H1 (cell line): Measurements from ENCODE around the gene EPB41L4A.

Experiments
- CREB1 ChIP-seq: IDR thresholded peaks from 2 replicates; pipeline ENCODE4 v1.6.1; 2012; ENCODE audit warnings: inconsistent platforms
- POLR2A ChIP-seq, 2 experiments: IDR thresholded peaks; 1 replicate in 1 of 2; 2 replicates in 1 of 2; pipeline ENCODE4 v1.6.1; 2011; ENCODE audit warnings: low read depth in 2 of 2, low read length in 2 of 2, mild to moderate bottlenecking in 2 of 2; ENCODE audit errors: control extremely low read depth in 1 of 2
- SRF ChIP-seq: IDR thresholded peaks from 2 replicates; pipeline ENCODE4 v1.6.1; 2011; ENCODE audit warnings: mild to moderate bottlenecking, low read depth, low read length, moderate library complexity

DNA sequence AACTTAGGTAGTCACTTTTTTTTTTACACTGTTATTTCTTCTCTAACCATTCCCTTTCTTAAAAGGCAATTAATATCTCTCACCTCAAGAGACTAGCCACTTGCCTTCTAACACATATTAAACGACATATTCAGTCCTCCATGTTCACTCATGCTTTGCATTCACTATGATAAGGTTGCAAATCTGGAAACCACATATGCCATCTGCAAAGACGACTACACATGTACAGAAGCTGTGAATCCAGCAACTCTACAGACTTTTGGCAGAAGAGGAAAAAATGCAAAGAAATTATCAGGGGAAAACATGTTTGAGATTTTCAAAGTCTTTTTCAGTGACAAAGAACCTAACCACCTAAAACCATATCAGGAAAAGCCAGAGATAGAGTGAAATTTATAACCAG lies 112.1 kb downstream of the EPB41L4A start:
- no peak for TF ChIP-seq CREB1
- TF ChIP-seq SRF = no peak
- TF ChIP-seq POLR2A (IDR thresholded peaks at IDR 0.05; ENCODE audit: control extremely low read depth in 1 of 2, low read depth in 2 of 2, low read length in 2 of 2) = no peak
